CD4-positive, alpha-beta T cell treated with Interleukin-15 for 4 hours (primary cell): ENCODE measurements around the gene PSMA5.
"Not testable (repeated sequence)": the region's sequence is repeated elsewhere in the genome, so short reads cannot be mapped to it uniquely, and the experiment has no call there.

Experiments used
- DNase-seq: peaks from one replicate; pipeline ENCODE4 v3.0.0-alpha.2; 2020; ENCODE audit warnings: low spot score

PSMA5 gene

GRCh38 chr1:109426281-109427170 lies at the start of gene PSMA5:
Gene PSMA5, minus strand, starts transcription at chr1:109426448. Its CDS starts 118 bp downstream, at chr1:109426330.
- DNase-seq: peak; percentile 98

- no peak for DNase-seq
Measured at GRCh38 chr1:109475261-109475660, 49.0 kb upstream of the PSMA5 start.

DNA sequence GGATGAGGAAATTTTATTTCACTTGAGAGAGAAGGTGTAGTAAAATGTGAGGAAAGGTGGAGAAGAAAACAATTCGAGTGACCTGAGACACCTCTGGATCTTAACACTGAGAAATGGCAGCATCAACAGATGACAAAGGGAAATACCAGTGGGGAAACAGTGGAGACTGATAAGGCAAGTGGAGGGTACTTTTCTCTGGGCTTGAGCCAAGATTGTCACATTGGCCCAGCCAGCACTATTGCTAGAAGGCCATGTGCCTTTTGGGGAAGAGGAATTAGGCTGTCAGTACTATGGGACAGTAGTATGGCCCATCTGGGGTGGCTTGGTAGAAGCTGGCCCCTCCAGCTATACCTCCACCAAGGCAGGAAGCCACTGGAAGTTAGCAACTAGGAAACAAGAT lies 48.4 kb upstream of the PSMA5 start:
- no peak for DNase-seq

DNA sequence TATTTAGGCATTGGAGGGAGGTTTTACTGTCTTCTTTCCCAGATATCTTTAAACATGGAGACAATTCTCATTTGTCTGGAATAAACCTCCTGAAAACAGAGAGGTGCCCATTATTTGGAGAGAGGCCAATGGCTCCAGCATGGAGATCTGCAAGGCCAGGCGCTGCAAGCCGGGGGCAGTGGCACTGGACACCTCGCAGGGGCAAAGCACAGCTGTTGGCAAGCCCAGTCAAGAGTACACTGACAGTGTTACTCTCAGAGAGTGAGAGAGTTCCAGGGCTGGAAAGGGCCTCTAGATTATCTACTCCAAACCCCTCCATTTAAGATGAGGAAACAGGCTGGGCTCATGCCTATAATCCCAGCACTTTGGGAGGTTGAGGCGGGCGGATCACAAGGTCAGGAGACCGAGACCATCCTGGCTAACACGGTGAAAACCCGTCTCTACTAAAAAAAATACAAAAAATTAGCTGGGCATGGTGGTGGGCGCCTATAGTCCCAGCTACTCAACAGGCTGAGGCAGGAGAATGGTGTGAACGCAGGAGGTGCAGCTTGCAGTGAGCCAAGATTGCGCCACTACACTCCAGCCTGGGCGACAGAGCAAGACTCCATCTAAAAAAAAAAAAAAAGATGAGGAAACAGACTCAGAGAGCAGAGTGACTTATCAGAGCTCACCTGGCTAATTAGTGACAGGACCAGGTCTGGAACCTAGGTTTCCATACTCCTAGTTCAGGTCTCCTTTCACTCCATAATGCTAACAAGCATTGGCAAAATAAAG lies 47.2 kb upstream of the PSMA5 start:
- DNase-seq: not testable (repeated sequence)

- DNase-seq: no peak
Measured at GRCh38 chr1:109472779-109473178, 46.5 kb upstream of the PSMA5 start.

- no peak for DNase-seq
Measured at GRCh38 chr1:109470245-109470644, 44.0 kb upstream of the PSMA5 start.

DNA sequence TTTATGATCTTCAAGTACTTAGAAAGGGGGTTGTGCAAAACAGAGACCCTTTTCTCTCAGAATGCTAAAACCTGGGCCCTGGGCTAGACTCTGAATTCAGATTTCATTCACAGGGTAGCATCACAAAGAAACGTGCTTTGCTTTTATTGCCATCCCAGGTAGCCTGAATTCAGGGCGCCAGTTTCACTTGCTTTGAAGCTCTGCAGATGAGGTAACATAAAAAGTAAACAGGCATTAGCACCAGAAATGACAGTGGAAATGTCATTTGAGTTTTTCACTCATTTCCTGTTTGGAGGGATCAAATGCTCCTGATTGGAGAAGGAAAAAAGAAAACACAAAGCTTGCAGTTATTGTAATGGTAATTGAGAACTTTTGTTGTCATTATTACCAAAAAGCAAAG lies 42.7 kb upstream of the PSMA5 start:
- no peak for DNase-seq

DNA sequence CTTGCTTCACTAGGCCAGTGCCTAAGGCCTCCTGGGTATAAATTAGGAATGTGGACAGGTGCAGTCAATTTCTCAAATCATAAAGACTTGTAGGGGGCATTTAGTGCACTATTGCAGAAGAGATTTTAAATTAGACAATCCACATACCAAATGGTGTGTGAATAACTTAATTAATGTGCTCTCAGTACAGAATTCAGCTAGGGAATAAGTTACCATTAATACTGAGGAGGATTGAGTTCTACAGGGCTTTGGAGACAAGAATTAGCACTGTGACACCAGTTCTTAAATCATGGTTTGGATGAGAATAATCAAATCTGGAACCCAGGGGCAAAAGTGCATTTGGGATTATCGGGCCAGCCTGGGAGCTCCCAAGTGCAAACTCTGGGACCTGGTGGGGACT lies 41.8 kb upstream of the PSMA5 start:
- no peak for DNase-seq

DNA sequence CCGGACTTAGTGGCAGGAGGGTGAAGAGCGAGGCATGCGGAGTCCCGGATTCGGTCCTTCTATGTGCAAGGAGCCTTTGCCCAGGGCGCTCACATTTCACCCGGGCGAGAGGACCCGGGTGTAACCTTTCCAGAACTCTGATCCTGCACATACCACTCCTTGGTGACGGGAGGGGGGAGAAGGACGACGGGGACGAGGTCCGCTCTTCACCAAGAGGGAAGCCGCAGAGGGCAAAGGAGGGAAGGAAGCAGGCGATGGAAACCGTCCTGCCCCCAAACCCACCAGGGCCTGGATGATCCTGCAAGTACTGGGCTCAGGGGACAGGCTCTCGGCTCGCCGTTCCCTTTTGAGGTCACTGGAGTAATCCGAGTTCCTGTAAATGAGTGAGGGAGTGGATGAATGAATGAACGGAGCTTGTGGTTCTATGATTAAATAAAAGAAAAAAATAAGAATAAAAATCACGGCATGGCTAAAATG lies 41.1 kb upstream of the PSMA5 start:
- DNase-seq: no peak

GRCh38 chr1:109466452-109467300 lies 40.4 kb upstream of the PSMA5 start, which contains the start of gene SYPL2:
Gene SYPL2, plus strand, starts transcription at chr1:109466546. Its CDS starts 298 bp downstream, at chr1:109466844.
- no peak for DNase-seq

- DNase-seq: no peak
Measured at GRCh38 chr1:109466125-109466451, 39.8 kb upstream of the PSMA5 start.

GRCh38 chr1:109457819-109458218 lies 31.6 kb upstream of the PSMA5 start:
- no peak for DNase-seq

DNA sequence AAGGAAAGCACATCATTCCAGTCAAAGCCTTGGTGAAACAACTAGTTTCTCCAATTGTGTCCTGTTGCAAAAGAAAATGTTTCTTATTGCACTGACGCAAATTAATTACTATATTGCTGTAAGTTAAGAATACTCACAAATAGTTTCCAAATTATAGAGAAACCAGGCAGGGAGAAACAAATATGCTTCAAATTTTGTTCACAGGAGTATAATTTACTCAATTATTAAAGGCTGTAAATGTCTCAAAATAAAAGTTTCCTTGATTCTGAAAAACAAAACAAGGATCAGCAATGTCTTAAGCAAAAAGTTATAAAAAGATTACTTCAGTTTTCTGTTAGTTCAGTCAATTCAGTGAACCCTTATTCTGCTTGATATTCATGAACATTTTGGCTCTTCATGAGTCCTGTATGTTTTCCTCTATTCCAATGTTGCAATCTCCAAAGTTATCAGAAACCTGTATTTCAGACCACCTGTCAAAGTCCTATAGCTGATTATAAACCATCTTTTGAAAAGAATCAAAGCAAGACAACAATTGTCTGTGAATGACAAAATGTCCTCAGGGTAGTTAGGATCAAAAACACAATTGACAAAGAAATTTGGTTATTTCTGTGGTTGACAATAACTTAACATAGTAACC lies 28.4 kb upstream of the PSMA5 start:
- DNase-seq: no peak

- DNase-seq: no peak
Measured at GRCh38 chr1:109447524-109447923, 21.3 kb upstream of the PSMA5 start.

- not testable (repeated sequence) for DNase-seq
Measured at GRCh38 chr1:109445949-109446695, 19.9 kb upstream of the PSMA5 start.

DNA sequence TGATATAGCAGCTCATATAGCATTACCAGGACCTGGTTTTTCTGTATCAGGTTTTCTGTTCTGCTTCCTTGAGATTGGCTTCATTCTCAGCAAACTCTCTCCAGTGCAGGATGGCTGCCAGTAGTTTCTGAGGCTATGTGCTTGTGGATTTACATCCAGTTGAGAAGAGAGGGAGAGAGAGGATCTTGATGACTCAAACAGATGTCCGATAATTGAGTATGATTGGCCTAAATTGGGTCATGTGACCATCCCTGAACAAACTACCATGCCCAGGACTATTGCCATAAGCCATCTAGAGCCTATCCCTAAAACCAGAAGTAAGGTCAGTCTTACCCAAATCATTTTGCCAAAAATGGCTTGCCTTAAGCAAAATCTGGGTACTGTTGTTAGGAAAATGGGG lies 18.1 kb upstream of the PSMA5 start:
- no peak for DNase-seq

- no peak for DNase-seq
Measured at GRCh38 chr1:109443476-109443875, 17.2 kb upstream of the PSMA5 start.

DNA sequence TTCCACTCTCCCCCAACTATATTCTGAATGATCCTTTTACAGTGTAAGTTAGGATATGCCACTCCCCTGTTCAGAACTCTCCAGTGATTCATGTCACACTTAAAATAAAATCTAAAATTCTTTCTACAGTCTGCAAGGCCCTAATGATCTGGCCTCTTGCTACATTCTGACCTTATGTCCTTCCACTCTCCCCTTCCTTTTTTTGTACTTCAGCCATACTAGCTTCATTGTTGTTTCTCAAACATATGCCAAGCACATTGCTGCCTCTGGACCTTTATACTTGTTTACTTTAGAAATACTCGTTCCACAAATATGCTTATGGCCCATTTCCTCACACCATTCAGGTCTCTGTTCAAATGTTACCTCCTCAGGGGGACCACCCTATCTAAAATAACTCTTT lies 14.8 kb upstream of the PSMA5 start:
- DNase-seq: no peak

- no peak for DNase-seq
Measured at GRCh38 chr1:109438798-109439297, 12.6 kb upstream of the PSMA5 start.

- no peak for DNase-seq
Measured at GRCh38 chr1:109434484-109434883, 8.2 kb upstream of the PSMA5 start.

DNA sequence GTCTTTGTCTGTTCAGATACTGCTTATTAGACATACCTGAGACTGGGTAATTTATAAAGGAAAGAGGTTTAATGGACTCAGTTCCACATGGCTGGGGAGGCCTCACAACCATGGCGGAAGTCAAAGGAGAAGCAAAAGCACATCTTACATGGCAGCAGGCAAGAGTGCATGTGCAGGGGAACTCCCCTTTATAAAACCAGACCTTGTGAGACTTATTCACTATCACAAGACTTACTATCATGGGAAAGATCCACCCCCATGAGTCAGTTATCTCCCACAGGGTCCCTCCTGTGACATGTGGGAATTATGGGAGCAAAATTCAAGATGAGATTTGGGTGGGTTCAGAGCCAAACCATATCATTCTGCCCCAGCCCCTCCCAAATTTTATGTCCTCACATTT lies 7.1 kb upstream of the PSMA5 start:
- no peak for DNase-seq
